ENCODE results near the gene RICTOR.
A peak's percentile ranks its signal among the peaks of the same experiment; 100 is the strongest.
"Not testable (repeated sequence)": the region's sequence is repeated elsewhere in the genome, so short reads cannot be mapped to it uniquely, and the experiment has no call there.

Gene RICTOR

DNA sequence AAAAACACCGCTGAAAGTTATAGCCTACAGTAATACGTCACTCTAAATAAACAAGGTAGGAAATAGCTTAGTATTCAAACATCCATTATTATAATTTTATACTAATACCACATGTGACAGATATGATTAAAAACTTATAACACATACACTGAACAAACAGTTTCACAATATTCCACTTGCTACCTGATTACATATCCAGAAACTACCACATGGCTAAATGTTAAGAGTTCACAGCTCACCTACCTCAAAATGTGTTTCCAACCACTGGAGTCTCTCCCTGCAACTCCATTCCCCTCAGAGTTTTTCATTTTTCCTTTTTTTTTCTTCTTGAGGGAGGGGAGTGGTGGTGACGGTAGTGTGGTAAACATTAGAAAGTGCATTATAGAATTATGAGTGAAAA, 12.1 kb downstream of the RICTOR start:
- no peaks in the 10 kb centered on the region for H3K27me3 ChIP-seq (ENCODE audit: control insufficient read depth, insufficient read depth, low read length)
- H3K36me3 ChIP-seq (ENCODE audit: control insufficient read depth, insufficient read depth, low read length), result peaks cover 3% of the 10 kb centered on the region
- H3K4me1 ChIP-seq (ENCODE audit: control insufficient read depth, insufficient read depth, low read length), result peaks cover 5% of the 10 kb centered on the region
- H3K9ac ChIP-seq (ENCODE audit: low read length), result no peak overlapping the region
- H3K27ac ChIP-seq (ENCODE audit: low read depth, low read length), result no peak overlapping the region
- H3K4me3 ChIP-seq (ENCODE audit: low read length), result no peak overlapping the region

DNA sequence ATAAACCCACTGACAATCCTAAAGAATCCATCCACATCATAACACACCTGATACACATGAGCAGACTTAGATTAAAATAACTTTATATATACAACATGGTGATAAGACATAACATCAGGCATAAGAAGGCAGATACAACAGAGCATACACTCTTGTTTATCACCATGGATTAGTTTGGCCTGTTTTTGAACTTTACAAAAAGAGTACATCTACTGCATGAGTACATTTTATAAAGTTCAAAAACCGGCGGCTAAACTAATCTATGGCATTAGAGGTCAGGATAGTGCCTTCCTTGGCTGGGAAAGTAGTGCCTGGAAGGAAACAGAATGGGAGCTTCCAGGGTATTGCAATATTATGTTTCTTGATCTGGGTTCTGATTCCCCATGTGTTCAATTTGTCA, 15.1 kb downstream of the RICTOR start:
- H3K27me3 ChIP-seq (ENCODE audit: control insufficient read depth, insufficient read depth, low read length), result no peaks in the 10 kb centered on the region
- no peak overlapping the region for H3K9ac ChIP-seq (ENCODE audit: low read length)
- H3K27ac ChIP-seq (ENCODE audit: low read depth, low read length), result no peak overlapping the region
- no peak overlapping the region for H3K4me3 ChIP-seq (ENCODE audit: low read length)
- peaks cover 9% of the 10 kb centered on the region for H3K4me1 ChIP-seq (ENCODE audit: control insufficient read depth, insufficient read depth, low read length)
- H3K36me3 ChIP-seq (ENCODE audit: control insufficient read depth, insufficient read depth, low read length), result no peaks in the 10 kb centered on the region

DNA sequence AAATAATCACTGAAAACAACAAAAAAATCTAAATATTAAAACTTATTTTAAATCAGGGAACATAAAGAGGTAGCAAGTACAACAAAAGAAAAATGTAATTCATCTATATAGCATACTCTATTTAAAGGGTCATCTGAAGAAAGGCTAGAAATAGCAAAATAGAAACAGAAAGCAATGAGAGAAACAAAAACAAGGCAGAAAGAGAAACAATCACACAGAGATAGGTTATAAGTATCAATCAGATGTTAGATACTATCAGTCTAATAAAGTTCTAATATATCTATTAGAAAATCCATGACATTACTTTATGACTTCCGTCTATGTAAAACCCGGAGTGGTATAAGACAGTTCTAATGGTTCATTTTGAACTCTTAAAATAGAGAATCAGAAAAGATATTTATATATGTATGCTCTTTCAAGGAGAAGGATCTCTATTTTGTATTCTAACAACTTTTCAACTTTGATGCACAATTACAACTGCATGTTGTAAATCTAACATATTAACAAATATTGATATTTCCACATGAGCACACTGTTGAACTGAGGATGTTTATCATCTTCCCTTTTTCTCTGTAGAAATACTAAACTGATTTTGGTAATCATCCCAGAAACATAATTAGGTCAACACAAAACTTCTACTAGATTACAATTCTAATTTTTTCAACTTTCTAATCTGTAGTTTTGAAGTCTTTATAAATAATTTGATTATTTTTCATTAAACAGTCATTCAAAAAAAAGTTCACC, 15.8 kb downstream of the RICTOR start:
- no peak overlapping the region for H3K9ac ChIP-seq (ENCODE audit: low read length)
- H3K4me3 ChIP-seq (ENCODE audit: low read length), result peak overlapping the region; percentile 12
- no peaks in the 10 kb centered on the region for H3K36me3 ChIP-seq (ENCODE audit: control insufficient read depth, insufficient read depth, low read length)
- no peak overlapping the region for H3K27ac ChIP-seq (ENCODE audit: low read depth, low read length)
- peaks cover 9% of the 10 kb centered on the region for H3K4me1 ChIP-seq (ENCODE audit: control insufficient read depth, insufficient read depth, low read length)
- no peaks in the 10 kb centered on the region for H3K27me3 ChIP-seq (ENCODE audit: control insufficient read depth, insufficient read depth, low read length)

DNA sequence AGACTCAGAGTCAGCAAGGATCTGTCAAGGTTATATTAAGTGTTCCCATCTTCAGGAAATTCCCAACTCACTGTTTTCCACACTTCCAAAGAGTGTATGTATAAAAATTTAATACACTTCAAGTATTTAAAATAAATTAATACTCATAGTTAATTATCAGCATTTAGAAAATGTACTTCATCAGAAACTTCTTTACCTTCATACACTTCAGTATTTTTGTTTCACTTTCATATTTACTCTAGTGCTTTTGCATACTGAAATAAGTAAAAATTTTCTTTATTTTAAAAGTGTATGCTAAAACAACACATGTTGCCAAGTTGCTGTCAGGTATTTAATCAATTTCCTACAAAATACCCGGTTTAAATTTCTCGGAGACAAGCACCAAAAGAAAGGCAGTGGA, 16.5 kb downstream of the RICTOR start:
- Histone ChIP-seq H3K9ac (ENCODE audit: low read length) (no peak overlapping the region), H3K36me3 (ENCODE audit: control insufficient read depth, insufficient read depth, low read length) (no peaks in the 10 kb centered on the region), H3K4me1 (ENCODE audit: control insufficient read depth, insufficient read depth, low read length) (peaks cover 9% of the 10 kb centered on the region), H3K27ac (ENCODE audit: low read depth, low read length) (no peak overlapping the region), H3K4me3 (ENCODE audit: low read length) (peak overlapping the region; percentile 12), H3K27me3 (ENCODE audit: control insufficient read depth, insufficient read depth, low read length) (no peaks in the 10 kb centered on the region)

DNA sequence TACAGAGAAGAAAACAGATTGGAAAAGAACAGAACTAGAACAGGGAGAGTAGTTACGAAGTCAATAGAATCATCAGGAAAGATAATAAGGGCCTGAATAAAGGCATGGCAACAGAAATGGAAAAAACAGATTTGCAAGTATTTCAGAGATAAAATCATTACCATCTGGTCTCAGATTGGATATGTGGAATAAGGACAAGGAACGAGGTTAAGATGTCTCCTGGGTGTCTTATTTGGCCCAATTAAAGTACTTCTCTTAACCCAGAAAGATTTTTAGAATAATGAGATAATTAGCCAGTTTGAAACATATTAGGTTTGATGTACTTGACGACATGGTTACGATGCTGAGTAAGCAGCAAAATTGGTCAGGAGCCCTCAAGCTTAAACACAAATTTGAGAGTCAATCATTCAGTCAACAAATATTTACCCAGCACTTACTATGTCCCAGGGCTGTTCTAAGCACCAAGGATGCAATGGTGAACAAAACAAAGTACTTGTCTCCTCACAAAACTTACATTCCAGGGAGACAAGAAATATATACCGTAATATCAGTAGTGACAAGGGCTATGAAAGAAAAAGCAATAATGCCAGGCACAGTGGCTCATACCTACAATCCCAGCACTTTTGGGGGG, 18.3 kb downstream of the RICTOR start:
- no peaks in the 10 kb centered on the region for H3K27me3 ChIP-seq (ENCODE audit: control insufficient read depth, insufficient read depth, low read length)
- no peak overlapping the region for H3K9ac ChIP-seq (ENCODE audit: low read length)
- H3K4me3 ChIP-seq (ENCODE audit: low read length), result no peak overlapping the region
- no peaks in the 10 kb centered on the region for H3K36me3 ChIP-seq (ENCODE audit: control insufficient read depth, insufficient read depth, low read length)
- no peak overlapping the region for H3K27ac ChIP-seq (ENCODE audit: low read depth, low read length)
- peaks cover 6% of the 10 kb centered on the region for H3K4me1 ChIP-seq (ENCODE audit: control insufficient read depth, insufficient read depth, low read length)

DNA sequence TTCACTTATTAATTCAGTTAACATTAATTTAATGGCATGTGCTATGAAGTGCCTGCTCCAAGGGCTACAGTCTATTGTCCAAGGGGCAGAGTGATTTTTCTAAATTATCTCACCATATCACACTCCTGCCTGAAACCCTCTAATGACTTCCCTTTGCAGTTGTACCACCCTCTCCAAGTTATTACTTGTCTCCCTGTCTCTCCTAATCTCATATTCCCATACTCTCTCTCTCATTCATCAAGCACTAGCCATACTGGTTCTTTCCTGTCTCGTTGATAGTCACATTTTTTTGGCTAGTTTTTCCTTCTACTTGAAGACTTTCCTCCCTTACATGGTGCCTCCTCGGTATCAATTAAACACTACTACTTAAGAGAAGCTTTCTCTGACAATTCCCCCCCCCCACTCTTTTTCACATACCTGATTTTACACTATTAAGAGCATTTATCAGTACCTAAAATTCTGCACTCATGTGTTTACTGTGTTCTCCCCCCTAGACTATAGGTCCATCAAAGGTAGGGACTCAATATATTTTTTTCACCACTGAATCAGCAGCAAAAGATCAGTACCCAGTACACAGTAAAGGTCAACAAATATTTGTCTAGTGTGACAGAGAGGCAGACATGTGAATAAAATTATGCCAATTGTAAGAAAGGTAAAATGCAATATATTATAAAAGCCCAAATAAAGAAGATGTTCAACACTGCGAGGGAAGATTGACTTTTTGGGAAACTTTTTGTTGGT, 19.0 kb downstream of the RICTOR start:
- Histone ChIP-seq H3K4me3 (ENCODE audit: low read length) (no peak overlapping the region), H3K9ac (ENCODE audit: low read length) (no peak overlapping the region), H3K4me1 (ENCODE audit: control insufficient read depth, insufficient read depth, low read length) (peaks cover 6% of the 10 kb centered on the region), H3K36me3 (ENCODE audit: control insufficient read depth, insufficient read depth, low read length) (no peaks in the 10 kb centered on the region), H3K27me3 (ENCODE audit: control insufficient read depth, insufficient read depth, low read length) (no peaks in the 10 kb centered on the region), H3K27ac (ENCODE audit: low read depth, low read length) (no peak overlapping the region)

DNA sequence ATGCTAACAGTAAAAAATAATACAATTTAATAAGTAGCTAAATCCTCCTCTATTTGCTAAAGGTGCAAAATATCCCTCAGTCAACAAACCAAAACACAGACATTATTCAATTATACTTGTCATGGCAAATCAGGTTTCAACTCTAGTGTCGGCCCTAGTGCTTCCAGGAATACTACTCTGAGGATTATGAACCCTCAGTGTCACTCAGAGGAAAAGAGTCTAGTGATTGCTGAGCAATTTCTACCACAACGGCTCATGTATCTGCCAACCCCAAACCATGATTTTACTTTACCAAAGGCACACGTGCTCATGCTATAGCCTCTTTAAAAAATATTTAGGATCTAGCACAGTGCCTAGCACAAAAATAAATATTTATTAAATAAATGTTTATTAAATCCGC, 21.0 kb downstream of the RICTOR start:
- H3K27me3 ChIP-seq (ENCODE audit: control insufficient read depth, insufficient read depth, low read length), result no peaks in the 10 kb centered on the region
- no peak overlapping the region for H3K4me3 ChIP-seq (ENCODE audit: low read length)
- H3K27ac ChIP-seq (ENCODE audit: low read depth, low read length), result no peak overlapping the region
- H3K36me3 ChIP-seq (ENCODE audit: control insufficient read depth, insufficient read depth, low read length), result no peaks in the 10 kb centered on the region
- H3K4me1 ChIP-seq (ENCODE audit: control insufficient read depth, insufficient read depth, low read length), result peaks cover 4% of the 10 kb centered on the region
- no peak overlapping the region for H3K9ac ChIP-seq (ENCODE audit: low read length)

DNA sequence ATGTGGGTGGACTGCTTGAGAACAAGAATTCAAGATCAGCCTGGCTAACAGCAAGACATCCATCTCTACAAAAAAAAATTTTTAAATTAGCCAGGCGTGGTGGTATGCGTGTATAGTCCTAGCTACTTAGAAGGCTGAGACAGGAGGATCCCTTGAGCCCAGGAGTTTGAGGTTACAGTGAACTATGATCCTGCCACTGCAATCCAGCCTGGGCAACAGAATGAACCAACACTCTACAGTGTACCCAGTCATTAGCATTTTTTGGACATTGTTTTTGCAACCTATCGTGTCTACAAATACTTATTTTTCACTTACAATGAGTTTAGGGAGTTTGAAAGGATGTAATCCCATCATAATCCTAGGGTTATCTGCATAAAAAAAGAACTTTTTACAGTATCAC, 22.1 kb downstream of the RICTOR start:
- Histone ChIP-seq H3K27ac (ENCODE audit: low read depth, low read length) (no peak overlapping the region), H3K9ac (ENCODE audit: low read length) (no peak overlapping the region), H3K36me3 (ENCODE audit: control insufficient read depth, insufficient read depth, low read length) (no peaks in the 10 kb centered on the region), H3K4me1 (ENCODE audit: control insufficient read depth, insufficient read depth, low read length) (peaks cover 4% of the 10 kb centered on the region), H3K27me3 (ENCODE audit: control insufficient read depth, insufficient read depth, low read length) (no peaks in the 10 kb centered on the region), H3K4me3 (ENCODE audit: low read length) (no peak overlapping the region)

DNA sequence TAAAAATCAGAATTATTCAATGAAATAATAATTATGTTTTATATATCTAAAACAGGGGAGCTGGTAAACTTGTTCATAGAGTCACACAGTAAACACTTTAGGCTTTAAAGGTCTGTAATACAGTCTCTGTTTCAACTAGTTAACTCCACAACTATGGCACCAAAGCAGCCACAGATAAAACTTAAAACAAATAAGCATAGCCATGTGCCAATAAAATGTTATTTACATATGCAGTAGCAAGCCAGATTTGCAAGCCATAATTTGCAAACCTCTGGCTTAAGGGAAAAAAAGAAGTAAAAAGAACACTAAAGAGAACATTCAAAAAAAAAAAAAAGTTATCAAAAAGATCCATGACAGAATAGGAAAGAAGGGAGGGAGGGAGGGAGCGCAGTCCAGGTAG, 24.9 kb downstream of the RICTOR start:
- Histone ChIP-seq H3K27ac (ENCODE audit: low read depth, low read length) (no peak overlapping the region), H3K27me3 (ENCODE audit: control insufficient read depth, insufficient read depth, low read length) (no peaks in the 10 kb centered on the region), H3K9ac (ENCODE audit: low read length) (no peak overlapping the region), H3K4me3 (ENCODE audit: low read length) (no peak overlapping the region), H3K36me3 (ENCODE audit: control insufficient read depth, insufficient read depth, low read length) (no peaks in the 10 kb centered on the region), H3K4me1 (ENCODE audit: control insufficient read depth, insufficient read depth, low read length) (no peaks in the 10 kb centered on the region)

DNA sequence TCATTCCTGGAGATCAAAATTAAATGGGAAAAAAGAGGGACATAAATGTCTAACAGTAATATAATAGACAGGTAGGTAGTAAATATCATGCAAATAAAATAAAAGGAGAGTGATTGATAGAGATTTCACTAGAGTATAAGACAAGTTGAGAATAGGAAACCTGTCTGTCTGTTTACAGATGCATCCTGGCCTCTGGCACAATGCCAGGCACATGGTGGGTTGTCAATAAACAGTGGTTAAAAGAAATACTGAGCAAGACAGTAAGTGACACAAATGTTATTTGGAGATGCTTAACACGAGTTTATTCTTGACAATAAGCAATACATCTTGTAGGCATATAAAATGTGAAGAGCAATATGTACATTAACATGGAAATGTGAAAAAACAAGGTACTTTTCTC, 33.3 kb downstream of the RICTOR start:
- Histone ChIP-seq H3K27me3 (ENCODE audit: control insufficient read depth, insufficient read depth, low read length) (no peaks in the 10 kb centered on the region), H3K9ac (ENCODE audit: low read length) (no peak overlapping the region), H3K36me3 (ENCODE audit: control insufficient read depth, insufficient read depth, low read length) (no peaks in the 10 kb centered on the region), H3K4me1 (ENCODE audit: control insufficient read depth, insufficient read depth, low read length) (no peaks in the 10 kb centered on the region), H3K4me3 (ENCODE audit: low read length) (no peak overlapping the region), H3K27ac (ENCODE audit: low read depth, low read length) (no peak overlapping the region)

DNA sequence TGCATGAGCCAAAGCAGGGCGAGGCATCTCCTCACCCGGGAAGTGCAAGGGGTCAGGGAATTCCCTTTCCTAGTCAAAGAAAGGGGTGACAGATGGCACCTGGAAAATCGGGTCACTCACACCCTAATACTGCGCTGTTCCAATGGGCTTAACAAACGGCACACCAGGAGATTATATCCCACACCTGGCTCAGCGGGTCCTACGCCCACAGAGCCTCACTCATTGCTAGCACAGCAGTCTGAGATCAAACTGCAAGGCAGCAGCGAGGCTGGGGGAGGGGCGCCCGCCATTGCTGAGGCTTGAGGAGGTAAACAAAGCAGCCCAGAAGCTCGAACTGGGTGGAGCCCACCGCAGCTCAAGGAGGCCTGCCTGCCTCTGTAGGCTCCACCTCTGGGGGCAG, 39.7 kb downstream of the RICTOR start:
- not testable (repeated sequence) for H3K36me3 ChIP-seq (ENCODE audit: control insufficient read depth, insufficient read depth, low read length); H3K9ac ChIP-seq (ENCODE audit: low read length); H3K4me1 ChIP-seq (ENCODE audit: control insufficient read depth, insufficient read depth, low read length); H3K27me3 ChIP-seq (ENCODE audit: control insufficient read depth, insufficient read depth, low read length); H3K4me3 ChIP-seq (ENCODE audit: low read length); H3K27ac ChIP-seq (ENCODE audit: low read depth, low read length)

DNA sequence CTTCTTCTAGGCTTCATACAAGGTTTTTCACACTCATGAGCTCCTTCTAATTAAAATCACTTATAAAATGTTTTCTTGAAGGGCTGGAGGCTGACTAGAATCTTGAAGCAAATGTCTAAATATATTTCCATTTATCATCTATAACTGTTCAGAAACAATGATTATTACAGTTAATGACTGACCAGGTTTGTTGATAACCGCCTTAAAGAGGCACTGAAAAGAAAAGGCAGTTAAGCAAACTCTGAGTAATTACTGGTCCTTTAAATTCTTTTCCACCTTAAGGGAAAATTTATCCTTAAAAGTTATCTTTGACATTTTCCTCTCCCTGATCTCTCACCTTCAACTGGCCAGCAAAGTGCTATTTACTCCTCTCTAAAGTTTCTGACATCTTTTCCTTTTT, 43.2 kb downstream of the RICTOR start:
- Histone ChIP-seq H3K27me3 (ENCODE audit: control insufficient read depth, insufficient read depth, low read length) (no peaks in the 10 kb centered on the region), H3K27ac (ENCODE audit: low read depth, low read length) (no peak overlapping the region), H3K36me3 (ENCODE audit: control insufficient read depth, insufficient read depth, low read length) (peaks cover 2% of the 10 kb centered on the region), H3K9ac (ENCODE audit: low read length) (no peak overlapping the region), H3K4me3 (ENCODE audit: low read length) (no peak overlapping the region), H3K4me1 (ENCODE audit: control insufficient read depth, insufficient read depth, low read length) (peaks cover 3% of the 10 kb centered on the region)

Data from rectal smooth muscle tissue (tissue), 1 donor.